Activated T-helper 9 cell treated with anti-CD3 and anti-CD28 coated beads, Interleukin-2, amount 50 U/mL, for 16 hours (primary cell): Measurements from ENCODE around the gene MKS1.

Source experiments
- DNase-seq: peaks from one replicate; pipeline ENCODE4 v3.0.0-alpha.2; 2020; ENCODE audit warnings: low read depth

The MKS1 gene

DNA sequence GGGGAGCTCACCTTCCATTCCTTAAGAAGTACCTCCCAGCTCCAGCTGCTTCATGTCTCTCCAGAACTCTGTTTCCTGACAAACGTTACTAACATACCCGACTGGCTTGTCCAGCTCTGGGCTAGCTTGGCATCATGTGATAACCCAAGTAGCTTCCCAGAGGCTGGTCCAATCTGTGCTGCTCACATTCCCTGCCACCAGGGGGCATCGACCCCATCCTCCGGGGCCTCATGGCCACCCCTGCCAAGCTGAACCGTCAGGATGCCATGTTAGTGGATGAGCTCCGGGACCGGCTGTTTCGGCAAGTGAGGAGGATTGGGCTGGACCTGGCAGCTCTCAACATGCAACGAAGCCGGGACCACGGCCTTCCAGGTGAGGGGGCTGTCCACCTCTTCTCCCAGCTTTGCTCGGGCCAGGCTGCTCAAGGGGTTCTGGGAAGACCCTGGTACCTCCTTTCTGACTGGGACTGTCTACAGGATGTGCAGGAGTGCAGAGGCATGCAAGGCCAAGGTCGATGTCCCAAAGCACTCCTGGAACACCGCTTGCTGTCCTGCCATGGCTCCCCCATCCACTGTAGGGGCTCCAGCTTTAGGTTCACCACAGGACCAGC lies 18.9 kb downstream of the MKS1 start:
- peak; percentile 40 for DNase-seq

DNA sequence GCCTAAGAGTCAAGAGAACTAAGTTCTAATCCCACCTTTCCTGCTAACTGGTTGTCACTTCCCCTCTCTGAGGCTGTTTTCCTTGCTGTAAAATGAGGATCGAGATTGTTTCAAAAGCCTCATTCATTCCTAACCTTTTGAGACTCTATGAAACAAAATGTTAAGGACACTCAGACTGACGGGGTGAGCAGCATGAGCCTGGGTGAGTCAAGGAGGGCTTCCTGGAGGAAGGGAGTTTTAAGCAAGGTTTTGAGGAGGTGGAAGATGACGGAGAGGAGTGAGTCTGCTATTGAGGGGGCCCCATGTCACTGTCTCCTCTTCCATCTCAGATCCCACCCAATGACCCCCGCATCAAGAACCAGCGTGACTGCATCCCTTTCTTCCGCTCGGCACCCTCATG lies 22.4 kb downstream of the MKS1 start:
- no peak for DNase-seq

DNA sequence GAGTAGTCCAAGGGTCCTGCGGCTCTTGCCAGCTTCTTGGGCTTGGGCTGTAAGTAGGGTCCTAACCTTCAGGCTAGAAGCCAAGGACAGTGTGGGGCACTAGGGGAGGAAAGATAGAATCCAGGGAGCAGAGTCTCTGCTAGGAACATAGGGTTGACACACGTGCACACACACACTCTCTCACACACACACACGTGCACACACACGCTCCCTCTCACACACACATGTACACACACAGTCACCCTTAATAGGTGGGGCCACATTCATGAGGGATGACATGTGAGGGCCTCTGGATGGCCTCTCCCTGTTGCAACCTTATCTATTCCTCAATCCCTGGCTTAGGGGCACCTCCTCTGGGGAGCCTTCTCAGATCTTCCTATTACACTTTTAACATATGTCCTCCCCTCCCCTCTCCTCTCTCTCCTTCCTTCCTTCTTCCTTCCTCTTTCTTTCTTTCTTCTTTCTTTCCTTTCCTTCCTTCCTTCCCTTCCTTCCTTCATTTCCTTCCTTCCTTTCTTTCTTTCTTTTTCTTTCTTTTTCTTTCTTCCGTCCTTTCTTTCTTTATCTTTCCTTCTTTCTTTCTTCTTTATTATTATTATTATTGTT lies 23.4 kb downstream of the MKS1 start:
- DNase-seq = no peak

DNA sequence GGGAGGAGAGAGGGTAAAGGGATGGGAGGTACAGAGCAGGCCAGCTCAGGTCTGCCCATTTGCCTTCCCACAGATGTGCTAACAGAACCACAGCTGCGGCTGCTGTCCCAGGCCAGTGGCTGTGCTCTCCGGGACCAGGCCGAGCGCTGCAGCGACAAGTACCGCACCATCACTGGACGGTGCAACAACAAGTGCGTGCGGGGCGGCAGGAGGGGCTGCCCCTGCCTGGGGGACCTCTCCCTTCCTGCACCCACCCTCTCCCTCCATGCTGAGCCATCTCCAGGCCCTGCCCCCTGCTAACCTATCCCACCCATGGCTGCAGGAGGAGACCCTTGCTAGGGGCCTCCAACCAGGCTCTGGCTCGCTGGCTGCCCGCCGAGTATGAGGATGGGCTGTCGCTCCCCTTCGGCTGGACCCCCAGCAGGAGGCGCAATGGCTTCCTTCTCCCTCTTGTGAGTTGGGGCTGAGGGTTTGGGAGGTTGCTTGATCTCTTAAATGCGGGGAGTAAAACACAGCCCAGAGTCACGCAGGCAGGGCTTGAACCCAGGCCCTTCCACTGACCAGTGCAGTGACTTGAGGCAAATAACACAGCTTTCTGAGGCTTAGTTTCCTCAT lies 25.3 kb downstream of the MKS1 start:
- DNase-seq = no peak

DNA sequence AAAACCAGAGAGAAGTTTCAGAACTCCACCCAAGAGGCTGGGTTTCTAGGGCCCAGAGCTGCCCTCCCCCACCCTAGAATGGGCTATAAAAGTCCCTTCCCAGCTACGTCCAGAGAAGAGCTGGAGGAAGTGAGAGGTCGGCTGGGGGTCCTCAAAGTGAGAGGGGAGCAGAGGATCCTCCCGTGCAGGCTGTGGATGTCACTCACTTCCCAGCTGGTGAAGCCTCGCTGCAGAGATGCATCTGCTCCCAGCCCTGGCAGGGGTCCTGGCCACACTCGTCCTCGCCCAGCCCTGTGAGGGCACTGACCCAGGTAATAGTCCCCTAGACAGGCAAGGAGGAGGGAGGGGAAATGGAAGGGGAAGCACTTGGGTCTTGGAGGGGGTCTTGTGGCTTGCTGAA lies 26.4 kb downstream of the MKS1 start, which contains the start of gene EPX:
Gene EPX (plus strand): TSS at position 115 of the 400 bp plus-strand sequence. CDS start 121 bp downstream, at position 236.
- no peak for DNase-seq

DNA sequence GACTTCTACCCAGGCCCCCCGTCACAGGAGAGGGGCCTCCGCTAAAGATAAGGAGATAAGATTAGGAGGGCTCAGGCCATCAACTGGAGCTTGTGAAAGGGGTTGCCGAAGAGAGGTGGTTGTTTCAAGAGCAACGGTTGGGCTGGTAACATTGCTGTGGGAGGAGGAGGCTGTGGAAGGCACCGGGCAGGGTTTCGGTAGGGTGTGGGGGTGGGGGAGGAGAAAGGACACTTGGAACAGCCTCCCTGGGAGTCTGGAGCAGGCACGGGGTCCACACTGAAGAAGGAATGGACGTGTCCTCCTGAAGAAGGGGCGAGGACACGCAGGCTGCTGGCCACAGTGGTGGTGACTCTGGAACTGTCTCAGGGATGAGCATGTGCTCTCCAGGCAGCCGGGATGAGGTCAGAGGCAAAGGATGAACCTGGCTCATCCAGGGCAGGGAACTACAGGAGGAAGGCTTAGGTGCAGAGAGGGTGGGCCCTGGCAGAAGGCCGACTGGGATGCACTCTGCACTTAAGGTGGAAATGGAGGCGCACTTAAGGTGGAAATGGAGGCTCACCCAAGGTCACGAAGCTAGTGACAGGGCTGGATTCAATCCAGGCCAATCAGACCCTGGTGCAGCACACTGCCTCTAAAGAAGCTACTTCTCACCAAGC lies 27.7 kb downstream of the MKS1 start:
- DNase-seq = no peak

DNA sequence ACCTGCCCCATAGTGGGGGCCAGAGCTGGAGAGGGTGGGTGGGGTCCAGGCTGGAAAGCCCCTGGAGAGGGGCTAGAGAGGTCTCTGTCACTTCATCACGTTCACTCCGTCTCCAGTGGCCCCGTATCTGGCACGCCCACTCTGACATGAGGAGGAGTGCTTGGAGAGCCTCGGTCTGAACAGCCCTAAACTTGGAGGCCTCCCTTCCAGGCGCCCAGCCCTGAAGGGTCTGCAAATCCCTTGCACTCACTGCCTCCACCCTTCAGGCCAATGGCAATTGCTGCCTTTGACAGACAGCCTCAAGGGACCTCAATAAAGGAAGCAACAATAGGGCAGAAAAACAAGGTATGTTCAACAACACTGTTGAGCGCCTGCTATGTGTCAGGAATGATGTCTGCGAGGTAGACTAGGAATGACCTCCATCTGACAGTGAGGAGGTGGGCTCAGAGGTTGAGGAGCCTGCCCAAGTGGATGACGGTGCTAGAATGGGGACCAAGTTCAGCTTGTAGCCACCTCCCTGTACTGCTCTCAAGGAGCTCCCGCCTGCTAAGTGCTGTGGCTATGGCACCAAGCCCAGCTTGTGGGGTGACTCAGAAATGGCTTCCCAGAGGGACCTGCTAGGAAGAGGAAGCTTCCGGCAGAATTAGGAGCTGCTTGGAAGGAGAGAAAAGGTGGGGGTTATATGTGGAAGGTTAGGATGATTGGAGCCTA lies 29.5 kb downstream of the MKS1 start:
- DNase-seq = no peak

DNA sequence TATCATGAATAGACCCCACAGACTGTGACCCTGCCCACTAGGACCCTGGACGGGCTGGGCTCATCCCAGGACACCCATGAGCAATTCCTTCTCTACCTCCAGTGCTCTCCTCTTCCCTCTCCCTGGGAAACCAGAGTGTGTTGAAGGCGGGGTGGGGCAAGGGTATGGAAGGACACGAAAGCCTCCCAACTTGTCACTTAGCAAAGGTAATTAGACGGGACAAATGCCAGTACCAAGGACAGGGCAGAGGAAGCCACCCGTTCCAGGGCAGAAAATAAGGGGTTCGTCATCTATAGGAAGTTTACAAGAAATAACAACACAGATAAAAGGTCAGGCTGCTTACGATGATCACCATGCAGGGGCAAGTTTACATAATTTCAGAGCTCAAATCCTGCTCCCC lies 31.4 kb downstream of the MKS1 start:
- no peak for DNase-seq

DNA sequence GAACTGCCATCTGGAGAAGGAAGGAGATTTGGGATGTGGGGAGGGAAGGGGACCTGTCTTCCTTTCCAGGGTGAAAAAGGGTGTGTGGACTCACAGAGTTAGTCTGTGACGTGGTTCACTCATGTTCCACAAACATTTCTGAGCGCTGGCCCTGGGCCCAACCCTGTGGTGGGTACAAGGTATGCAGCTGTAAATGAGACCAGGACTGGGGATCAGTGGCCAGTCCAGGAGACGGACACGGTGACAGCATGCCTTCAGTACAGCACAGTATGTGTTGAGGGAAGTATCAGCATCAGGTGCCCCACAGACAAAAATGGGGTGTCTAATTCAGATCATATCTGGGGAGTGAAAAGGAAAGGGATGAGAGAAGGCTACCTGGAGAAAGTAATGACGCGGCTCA lies 32.0 kb downstream of the MKS1 start:
- DNase-seq = no peak

DNA sequence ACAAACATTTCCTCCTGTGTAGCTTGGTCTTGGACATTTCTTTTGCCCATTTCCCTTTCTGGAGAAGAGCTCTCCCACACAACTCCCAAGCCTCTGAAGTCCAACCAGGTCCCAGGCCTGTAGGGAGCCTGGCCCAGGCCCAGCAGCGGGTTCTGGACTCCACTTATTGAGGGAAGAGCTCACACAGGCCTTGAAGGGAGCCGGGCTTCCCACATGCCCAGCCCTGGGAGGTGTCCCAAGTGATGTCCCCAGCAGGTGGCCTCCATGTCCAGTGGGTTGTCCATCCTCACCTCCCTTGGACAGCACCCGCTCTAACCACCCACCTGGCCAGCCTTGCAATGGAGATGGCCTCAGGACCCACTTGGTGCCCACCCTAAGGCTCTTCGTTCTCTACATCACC lies 32.5 kb downstream of the MKS1 start:
- no peak for DNase-seq

DNA sequence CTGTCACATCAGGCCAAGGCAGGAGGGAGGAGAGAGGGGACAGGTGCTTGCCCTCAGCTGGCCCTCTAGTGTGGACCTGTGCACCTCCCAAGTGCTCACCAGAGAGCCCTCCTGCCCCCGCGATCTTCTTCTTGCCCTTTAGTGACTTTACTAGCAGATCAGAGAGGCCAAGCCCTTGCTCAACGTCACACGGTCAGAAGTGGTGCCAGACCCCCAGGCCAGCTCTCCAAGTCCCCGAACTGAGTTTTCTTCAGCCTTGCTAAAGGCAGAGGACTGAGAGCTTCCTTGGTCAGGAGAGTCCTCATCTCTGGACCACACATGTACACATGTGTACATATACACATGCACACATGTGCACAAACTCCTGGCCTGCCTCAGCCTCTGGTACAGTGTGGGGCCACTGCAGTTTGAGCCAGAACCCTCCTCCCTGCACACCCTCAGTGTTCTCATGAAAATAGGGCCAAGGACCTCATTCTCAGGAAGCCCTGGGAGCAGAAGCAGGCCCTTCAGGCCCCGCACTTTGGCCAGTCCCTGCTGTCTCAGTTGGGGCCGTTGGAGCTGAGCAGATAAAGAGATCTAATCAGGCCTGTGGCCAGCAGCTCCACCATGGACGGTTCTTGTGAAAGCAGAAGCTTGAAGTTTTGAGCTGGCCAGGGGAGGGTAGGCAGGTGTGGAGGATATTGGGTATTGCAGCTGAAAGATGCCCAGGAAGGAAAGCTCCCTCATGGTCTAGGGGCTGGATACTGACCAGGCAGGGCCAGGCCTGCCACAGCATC lies 33.9 kb downstream of the MKS1 start:
- DNase-seq = no peak

DNA sequence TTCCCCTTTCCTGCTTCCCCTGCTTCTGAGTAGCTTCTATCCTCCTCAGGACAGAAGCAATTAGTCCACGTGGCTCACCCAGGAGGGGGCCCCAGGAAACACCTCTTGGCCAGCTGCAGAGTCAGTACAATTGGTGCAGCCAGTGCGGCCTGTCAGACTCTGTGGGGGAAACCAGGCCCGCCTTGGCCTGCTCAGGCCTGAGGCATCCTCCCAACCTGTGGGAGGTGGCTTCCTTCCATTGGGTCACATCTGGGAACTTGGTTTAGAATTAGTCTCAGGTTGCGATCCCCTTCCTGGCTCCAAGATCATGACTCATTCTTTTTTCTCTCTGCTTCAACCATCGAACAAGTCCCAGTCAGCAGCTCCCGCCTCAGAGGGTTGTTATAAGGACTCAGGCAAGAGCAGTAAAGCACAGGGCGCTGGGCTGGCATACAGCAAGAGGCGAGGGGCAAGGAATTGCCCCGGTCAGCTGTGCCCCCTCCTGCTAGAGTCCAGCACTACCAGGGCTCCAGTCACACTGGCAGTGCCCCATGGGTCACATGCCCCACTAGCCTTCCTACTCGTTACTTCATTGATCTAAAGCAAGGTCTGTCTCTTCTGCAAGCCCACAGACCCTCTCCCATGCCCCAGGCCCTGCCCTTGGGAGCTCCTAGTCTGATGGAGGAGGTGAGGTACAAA lies 34.6 kb downstream of the MKS1 start:
- no peak for DNase-seq

DNA sequence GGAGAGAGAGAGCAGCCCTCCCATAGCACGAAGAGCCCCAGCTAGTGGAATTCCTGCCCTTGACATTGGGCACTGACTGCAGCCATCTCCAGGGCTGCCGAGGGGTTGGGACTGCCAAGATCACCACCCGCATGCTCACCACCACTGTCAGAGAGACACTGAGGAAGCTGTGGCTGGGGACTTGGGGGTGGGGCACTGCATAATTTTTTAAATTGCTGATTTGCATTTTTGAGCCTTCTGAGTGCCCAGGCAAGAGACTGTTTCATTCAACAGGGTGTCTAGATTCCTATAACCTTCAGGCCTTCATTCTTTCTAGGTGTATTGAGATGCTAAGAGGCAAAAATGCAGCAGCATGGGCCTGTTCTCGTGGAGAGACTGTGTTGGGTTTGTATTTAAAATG lies 35.5 kb downstream of the MKS1 start:
- no peak for DNase-seq

DNA sequence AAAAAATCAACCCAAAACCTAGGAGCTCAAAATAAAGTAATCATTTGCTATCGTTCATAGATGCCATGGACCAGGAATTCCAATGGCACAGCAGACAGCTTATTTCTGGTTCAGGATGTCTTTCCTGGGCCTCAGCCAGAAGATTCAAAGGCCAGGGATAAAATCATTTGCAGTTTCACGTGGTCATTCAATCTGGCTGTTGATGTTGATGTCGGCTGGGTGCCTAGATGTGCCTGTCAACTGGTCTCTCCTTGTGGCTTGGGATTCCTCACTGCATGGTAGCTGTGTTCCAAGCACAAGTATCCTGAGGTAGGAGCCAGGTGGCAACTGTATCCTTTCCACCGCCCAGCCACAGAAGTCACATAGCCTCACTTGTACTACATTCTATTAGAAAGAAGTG lies 37.3 kb downstream of the MKS1 start:
- DNase-seq = no peak

DNA sequence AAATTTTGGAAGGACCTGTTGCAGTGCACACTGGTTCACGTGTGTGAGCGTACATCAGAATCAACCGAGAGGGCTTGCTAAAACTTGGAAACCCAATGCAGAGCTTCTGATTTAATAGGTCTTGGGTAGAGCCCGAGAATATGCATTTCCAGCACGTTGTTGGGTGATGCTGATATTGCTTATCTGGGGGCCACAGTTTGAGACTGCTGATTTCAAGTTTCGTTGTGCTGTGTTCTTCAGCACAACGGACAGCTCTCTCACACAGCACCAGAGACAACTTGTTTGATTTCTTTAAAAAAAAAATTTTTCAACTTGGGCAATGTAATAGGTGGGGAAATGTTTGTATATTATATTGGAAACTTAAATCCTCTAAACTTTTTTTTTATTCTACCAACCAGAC lies 42.9 kb downstream of the MKS1 start:
- no peak for DNase-seq

DNA sequence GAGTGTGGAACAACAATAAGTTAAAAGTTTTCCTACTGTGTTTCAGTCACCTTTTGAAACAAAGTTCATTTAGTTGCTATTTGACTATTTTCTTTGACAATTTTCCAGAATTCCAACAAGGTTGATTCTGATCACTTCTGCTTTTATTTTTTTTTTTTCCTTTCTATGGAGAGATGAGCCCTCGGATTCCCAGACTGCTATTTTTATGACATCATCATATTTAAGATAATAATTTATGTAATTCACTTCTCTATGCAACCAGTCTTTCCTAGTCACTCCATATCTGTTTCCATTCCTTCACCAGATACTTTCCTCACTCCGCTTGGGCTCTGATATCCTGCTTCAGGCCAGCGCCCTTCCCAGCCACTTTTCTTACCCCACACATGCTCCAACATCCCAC lies 44.2 kb downstream of the MKS1 start:
- no peak for DNase-seq

DNA sequence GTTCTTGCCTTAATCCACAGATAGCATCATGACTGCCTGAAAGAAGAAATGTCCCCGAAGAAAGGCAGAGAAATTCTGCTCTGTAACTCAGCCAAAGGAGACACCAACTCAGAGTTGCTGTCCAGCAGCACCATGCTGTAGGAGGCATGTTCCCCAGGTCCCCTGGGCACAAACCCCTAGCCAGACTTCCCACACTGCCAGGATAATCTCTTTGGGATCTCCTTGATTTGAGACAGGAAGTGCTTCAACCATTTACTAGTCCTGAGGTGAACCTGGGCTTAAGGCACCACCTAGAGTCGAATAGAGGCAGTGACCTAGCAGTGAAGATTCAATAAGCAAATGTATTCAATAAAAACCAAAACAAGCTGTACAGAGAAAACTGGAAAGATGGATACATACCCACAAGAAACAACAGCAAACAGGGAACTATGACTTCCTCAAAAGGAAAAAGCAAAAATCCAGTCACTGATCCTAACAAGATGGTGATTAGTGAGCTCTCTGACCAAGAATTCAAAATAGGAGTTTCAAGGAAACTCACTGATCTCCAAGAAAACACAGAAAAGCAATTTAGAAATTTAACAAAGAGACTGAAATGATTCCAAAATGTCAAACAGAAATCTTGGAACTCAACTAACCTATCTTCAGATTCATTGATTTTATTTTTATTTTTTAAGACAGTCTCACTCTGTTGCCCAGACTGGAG lies 46.5 kb downstream of the MKS1 start:
- DNase-seq = no peak

DNA sequence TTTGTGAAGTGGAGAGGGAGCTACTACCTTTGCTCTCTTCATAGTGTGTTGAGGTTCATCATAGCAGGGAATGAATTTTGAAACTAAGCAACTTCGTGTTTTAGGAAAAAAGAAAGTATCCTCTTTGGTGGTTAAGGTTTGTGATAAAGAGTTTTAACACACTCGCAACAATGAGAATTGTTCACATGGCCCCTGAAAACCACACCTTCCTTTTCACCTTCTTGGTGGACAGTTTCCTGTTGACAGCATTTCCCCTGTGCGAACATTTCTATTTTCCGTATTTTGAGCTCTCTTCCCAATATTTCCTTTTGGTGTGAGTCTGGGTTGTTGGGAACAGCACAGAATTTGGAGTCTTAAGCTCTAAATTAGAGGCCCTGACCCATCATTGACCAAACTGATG lies 48.4 kb downstream of the MKS1 start:
- no peak for DNase-seq

DNA sequence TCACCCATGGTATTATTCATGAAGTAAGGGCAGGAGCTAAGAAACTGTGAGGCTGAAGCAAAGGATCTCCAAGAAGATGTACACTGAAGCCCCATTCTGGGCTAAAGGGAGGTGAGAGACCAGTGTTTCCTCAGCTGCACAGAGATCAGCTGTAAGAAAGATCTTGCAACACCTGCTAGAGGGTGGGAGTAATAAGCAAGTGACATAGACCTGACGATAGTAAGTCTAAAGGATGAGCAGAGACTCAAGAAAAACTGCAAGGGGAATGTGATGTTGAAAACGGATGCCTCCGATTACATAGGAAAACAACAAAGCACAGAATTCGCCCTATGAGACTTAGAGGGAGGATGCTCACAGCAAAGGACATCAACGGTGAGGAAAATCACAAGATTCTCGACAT lies 52.4 kb downstream of the MKS1 start, which contains the start of gene OR4D2:
Gene OR4D2 (plus strand): TSS at position 301 of the 400 bp plus-strand sequence. CDS start 2,674 bp downstream, outside the sequence.
- no peak for DNase-seq

DNA sequence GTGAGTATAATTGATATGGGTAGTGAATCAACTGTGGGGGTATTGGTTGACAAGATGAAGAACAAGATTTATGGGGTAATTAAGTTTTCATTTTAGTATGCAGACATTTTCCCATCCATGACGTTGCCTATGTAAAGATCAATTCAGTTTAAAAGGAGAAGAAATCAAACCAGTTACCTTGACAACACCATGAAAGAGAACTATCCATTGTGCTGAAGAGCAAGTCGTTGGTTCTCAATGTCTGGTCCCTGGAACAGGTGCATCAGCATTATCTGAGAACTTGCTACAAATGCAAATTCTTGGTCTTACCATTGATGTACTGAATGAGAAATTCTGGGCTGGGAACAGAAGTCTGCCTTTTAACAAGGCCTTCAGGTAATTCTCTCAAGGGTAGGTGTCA lies 53.1 kb downstream of the MKS1 start:
- no peak for DNase-seq

DNA sequence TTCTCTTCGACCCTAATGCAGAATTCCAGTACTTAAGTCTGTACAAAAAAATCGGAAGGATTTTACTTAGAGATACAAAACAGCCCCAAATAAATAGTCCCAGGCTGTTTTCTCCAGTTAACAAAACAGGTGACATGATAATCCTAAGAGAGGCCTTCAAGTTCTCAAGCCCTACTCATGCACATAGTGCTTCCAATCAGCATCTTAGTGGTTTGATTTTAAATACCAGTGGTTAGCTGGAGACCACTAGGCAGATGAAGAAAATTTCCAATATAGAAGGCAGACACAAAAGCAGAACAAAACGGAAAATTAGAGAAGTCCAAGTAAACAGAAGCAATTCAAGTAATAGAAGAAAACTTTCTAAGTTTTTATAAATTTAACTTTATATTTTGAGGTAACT lies 57.5 kb downstream of the MKS1 start:
- DNase-seq = no peak
